Liver (tissue), 3 donors: ENCODE measurements around the gene SNRNP48.

Source experiments
- ATF3 ChIP-seq: IDR thresholded peaks from 2 replicates; pipeline ENCODE4 v1.6.1; 2016; ENCODE audit warnings: antibody characterized with exemption
- CTCF ChIP-seq: fragments of 150-350 bp; IDR thresholded peaks from 2 replicates; pipeline ENCODE4 v1.5.1; 2017; ENCODE audit warnings: improper control_type of control experiment, low read depth, low read length; ENCODE audit not compliant: missing input control
- FOXA1 ChIP-seq: IDR thresholded peaks from 2 replicates; pipeline ENCODE4 v1.6.1; 2016; ENCODE audit warnings: antibody characterized with exemption
- GABPA ChIP-seq, 2 donors: IDR thresholded peaks in 1 of 2; conservative IDR thresholded peaks in 1 of 2; 2 replicates each; pipeline ENCODE4 v1.6.1; 2016; ENCODE audit warnings: antibody characterized with exemption in 2 of 2, mild to moderate bottlenecking in 1 of 2, moderate library complexity in 1 of 2
- HNF4A ChIP-seq, 2 donors: conservative IDR thresholded peaks; 2 replicates each; pipeline ENCODE4 v1.6.1; 2016; ENCODE audit warnings: antibody characterized with exemption in 2 of 2, mild to moderate bottlenecking in 2 of 2
- JUND ChIP-seq, 2 donors: IDR thresholded peaks; 2 replicates each; pipeline ENCODE4 v1.6.1; 2016; ENCODE audit warnings: antibody characterized with exemption in 2 of 2
- MAX ChIP-seq: IDR thresholded peaks from 2 replicates; pipeline ENCODE4 v1.6.1; 2016; ENCODE audit warnings: antibody characterized with exemption
- RAD21 ChIP-seq, 2 donors: IDR thresholded peaks; 2 replicates each; pipeline ENCODE4 v1.6.1; 2016; ENCODE audit warnings: antibody characterized with exemption in 2 of 2, mild to moderate bottlenecking in 2 of 2
- REST ChIP-seq: IDR thresholded peaks from 2 replicates; pipeline ENCODE4 v1.6.1; 2016; ENCODE audit warnings: antibody characterized with exemption, mild to moderate bottlenecking
- SP1 ChIP-seq: IDR thresholded peaks from 2 replicates; pipeline ENCODE4 v1.6.1; 2018; ENCODE audit warnings: antibody characterized with exemption, mild to moderate bottlenecking
- TAF1 ChIP-seq: conservative IDR thresholded peaks from 2 replicates; pipeline ENCODE4 v1.6.1; 2016; ENCODE audit warnings: antibody characterized with exemption, mild to moderate bottlenecking
- YY1 ChIP-seq: IDR thresholded peaks from 2 replicates; pipeline ENCODE4 v1.6.1; 2016; ENCODE audit warnings: antibody characterized with exemption, mild to moderate bottlenecking
- ZBTB33 ChIP-seq: IDR thresholded peaks from 2 replicates; pipeline ENCODE4 v1.6.1; 2016; ENCODE audit warnings: antibody characterized with exemption
- donor health status: healthy.
- donor health status: healthy.

- TF ChIP-seq CTCF: no peak
- no peak for TF ChIP-seq JUND (IDR thresholded peaks at IDR 0.05)
- no peak for TF ChIP-seq GABPA (IDR thresholded peaks at IDR 0.05 in 1 of 2, conservative IDR thresholded peaks at IDR 0.05 in 1 of 2)
- no peak for TF ChIP-seq MAX
- TF ChIP-seq TAF1: no peak
- no peak for TF ChIP-seq RAD21 (IDR thresholded peaks at IDR 0.05)
- no peak for TF ChIP-seq REST
- TF ChIP-seq HNF4A (conservative IDR thresholded peaks at IDR 0.05): no peak
- TF ChIP-seq ATF3: no peak
- no peak for TF ChIP-seq ZBTB33
- no peak for TF ChIP-seq YY1
- TF ChIP-seq FOXA1: no peak
- TF ChIP-seq SP1: no peak
These were observed 47.7 kb upstream of the SNRNP48 start for GRCh38 chr6:7542065-7542873.
